H1 (cell line): ENCODE results near the gene ADGRB3. TPM values are rescaled to one million over a fixed set of nuclear protein-coding genes. Genes with fewer than 3 reads are reported as not detected.
A peak's percentile ranks its signal among the peaks of the same experiment; 100 is the strongest.

Source experiments
- CTCF ChIA-PET: fragments of 300-600 bp; sonication (Branson Sonifier 250); formaldehyde crosslinking; loops from one replicate; lab custom pipeline; 2021; ENCODE audit not compliant: partially characterized antibody; lab: Charles Lee
- POLR2A ChIA-PET: fragments of 300-600 bp; sonication (Branson Sonifier 250); formaldehyde crosslinking; loops from one replicate; lab custom pipeline; 2021; ENCODE audit warnings: inconsistent platforms; ENCODE audit not compliant: partially characterized antibody; lab: Charles Lee
- DNase-seq, 2 experiments: peaks; one replicate each; pipeline versions ENCODE4 v3.0.0 to v3.0.0-alpha.2; 2010 to 2022; ENCODE audit warnings: low spot score in 2 of 2, low read depth in 1 of 2, mixed read lengths in 1 of 2
- FAIRE-seq: peaks from 2 replicates; lab custom pipeline; 2011; peaks lifted over from hg19 to GRCh38; lab: Jason Lieb, UNC
- H2AFZ ChIP-seq: 2 replicates; pipeline ENCODE4 v1.8.1; 2012; ENCODE audit warnings: low read length, inconsistent platforms
- H2AK5ac ChIP-seq: 2 replicates; pipeline ENCODE4 v1.6.1; 2013; ENCODE audit warnings: low read depth, low read length
- H2BK120ac ChIP-seq: replicated peaks from 2 replicates; pipeline ENCODE3; 2013; ENCODE audit warnings: low read depth, low read length, inconsistent platforms
- H2BK12ac ChIP-seq: 2 replicates; pipeline ENCODE4 v1.6.1; 2013; ENCODE audit warnings: low read depth, low read length
- H2BK15ac ChIP-seq: 2 replicates; pipeline ENCODE4 v1.6.1; 2013; ENCODE audit warnings: low read length
- H2BK20ac ChIP-seq: 2 replicates; pipeline ENCODE4 v1.6.1; 2013; ENCODE audit warnings: low read length
- H2BK5ac ChIP-seq: 2 replicates; pipeline ENCODE4 v1.6.1; 2013; ENCODE audit warnings: low read depth, low read length
- H3K14ac ChIP-seq: 2 replicates; pipeline ENCODE4 v1.6.1; 2013; ENCODE audit warnings: inconsistent platforms; ENCODE audit not compliant: insufficient read length
- H3K18ac ChIP-seq: 2 replicates; pipeline ENCODE4 v1.6.1; 2013; ENCODE audit warnings: low read length; ENCODE audit errors: extremely low read depth
- H3K23ac ChIP-seq: 2 replicates; pipeline ENCODE4 v1.6.1; 2013; ENCODE audit warnings: inconsistent platforms; ENCODE audit not compliant: insufficient read length
- H3K23me2 ChIP-seq: 2 replicates; pipeline ENCODE4 v1.6.1; 2013; ENCODE audit warnings: low read depth, low read length
- H3K27ac ChIP-seq: 2 replicates; pipeline ENCODE4 v1.6.1; 2011; ENCODE audit warnings: low read depth, low read length, inconsistent platforms
- H3K27me3 ChIP-seq, 4 experiments: replicated peaks in 1 of 4; 1 replicate in 1 of 4; 2 replicates in 3 of 4; pipeline versions ENCODE4 v1.6.1 to v1.8.1; 2011 to 2013; ENCODE audit warnings: low read length in 3 of 4, mild to moderate bottlenecking in 3 of 4, inconsistent platforms in 2 of 4, mixed read lengths in 2 of 4, moderate library complexity in 1 of 4; ENCODE audit not compliant: control insufficient read depth in 3 of 4, insufficient read depth in 3 of 4; ENCODE audit errors: extremely low read depth in 1 of 4
- H3K36me3 ChIP-seq, 4 experiments: 2 replicates each; pipeline versions ENCODE4 v1.6.1 to v1.8.1; 2011 to 2013; ENCODE audit warnings: mild to moderate bottlenecking in 4 of 4, low read length in 3 of 4, moderate library complexity in 2 of 4, control low read depth in 1 of 4, inconsistent platforms in 1 of 4; ENCODE audit not compliant: insufficient read depth in 4 of 4, control insufficient read depth in 2 of 4
- H3K4ac ChIP-seq: replicated peaks from 2 replicates; pipeline ENCODE3; 2013; ENCODE audit warnings: low read length, low read depth, mixed read lengths, inconsistent platforms; ENCODE audit not compliant: insufficient read length
- H3K4me1 ChIP-seq, 4 experiments: replicated peaks in 1 of 4; 1 replicate in 1 of 4; 2 replicates in 3 of 4; pipeline versions ENCODE4 v1.6.1 to v1.8.1; 2011 to 2013; ENCODE audit warnings: low read length in 3 of 4, inconsistent platforms in 2 of 4, mixed read lengths in 1 of 4; ENCODE audit not compliant: insufficient read depth in 4 of 4, control insufficient read depth in 3 of 4
- H3K4me2 ChIP-seq, 2 experiments: 2 replicates each; pipeline versions ENCODE4 v1.6.1 to v1.8.1; 2011 to 2013; ENCODE audit warnings: low read depth in 2 of 2, low read length in 2 of 2, control low read depth in 1 of 2, inconsistent platforms in 1 of 2, mild to moderate bottlenecking in 1 of 2; ENCODE audit not compliant: insufficient read depth in 1 of 2
- H3K4me3 ChIP-seq, 4 experiments: fragments of 200-600, 300-600 bp in 1 of 4; sonication (generic), shearing (Covaris generic), sonication (Bioruptor Twin) in 1 of 4; 2 replicates each; pipeline versions ENCODE4 v1.5.1 to v1.8.1; 2011 to 2016; ENCODE audit warnings: low read length in 4 of 4, low read depth in 3 of 4, control low read depth in 2 of 4, inconsistent platforms in 2 of 4, mild to moderate bottlenecking in 2 of 4, mixed read lengths in 1 of 4, moderate library complexity in 1 of 4; ENCODE audit not compliant: insufficient read depth in 2 of 4; ENCODE audit errors: extremely low read depth in 1 of 4
- H3K56ac ChIP-seq: replicated peaks from 2 replicates; pipeline ENCODE3; 2013; ENCODE audit warnings: low read depth, mild to moderate bottlenecking, mixed read lengths, low read length, inconsistent platforms; ENCODE audit not compliant: insufficient read length
- H3K79me1 ChIP-seq: 2 replicates; pipeline ENCODE4 v1.6.1; 2013; ENCODE audit warnings: low read depth, low read length, control low read depth
- H3K79me2 ChIP-seq, 2 experiments: 2 replicates each; pipeline versions ENCODE4 v1.6.1 to v1.8.1; 2012 to 2013; ENCODE audit warnings: low read length in 2 of 2, mild to moderate bottlenecking in 2 of 2, inconsistent platforms in 1 of 2; ENCODE audit not compliant: insufficient read depth in 2 of 2, control insufficient read depth in 1 of 2
- H3K9ac ChIP-seq, 4 experiments: replicated peaks in 1 of 4; 1 replicate in 1 of 4; 2 replicates in 3 of 4; pipeline versions ENCODE4 v1.6.1 to v1.8.1; 2011 to 2013; ENCODE audit warnings: low read depth in 3 of 4, low read length in 3 of 4, control low read depth in 2 of 4, mild to moderate bottlenecking in 2 of 4, moderate library complexity in 2 of 4, inconsistent platforms in 1 of 4; ENCODE audit errors: extremely low read depth in 1 of 4
- H3K9me3 ChIP-seq, 2 experiments: 2 replicates each; pipeline versions ENCODE4 v1.6.1 to v1.8.1; 2012 to 2013; ENCODE audit warnings: mild to moderate bottlenecking in 2 of 2, moderate library complexity in 2 of 2, control low read depth in 1 of 2, inconsistent platforms in 1 of 2, low read depth in 1 of 2, low read length in 1 of 2, mixed read lengths in 1 of 2; ENCODE audit not compliant: insufficient read depth in 2 of 2
- H4K20me1 ChIP-seq, 2 experiments: replicated peaks in 1 of 2; 2 replicates each; pipeline versions ENCODE3 to v1.8.1; 2011 to 2013; ENCODE audit warnings: inconsistent platforms in 2 of 2, low read length in 2 of 2, mild to moderate bottlenecking in 1 of 2; ENCODE audit not compliant: insufficient read depth in 2 of 2, control insufficient read depth in 1 of 2
- H4K5ac ChIP-seq: 2 replicates; pipeline ENCODE4 v1.6.1; 2013; ENCODE audit warnings: low read length, low read depth, mixed read lengths, inconsistent platforms; ENCODE audit not compliant: insufficient read length
- H4K8ac ChIP-seq: 2 replicates; pipeline ENCODE4 v1.8.0; 2013; ENCODE audit warnings: mild to moderate bottlenecking, moderate library complexity, low read length, inconsistent platforms; ENCODE audit not compliant: insufficient read depth; ENCODE audit errors: extremely low read depth
- H4K91ac ChIP-seq: replicated peaks from 2 replicates; pipeline ENCODE3; 2013; ENCODE audit warnings: low read length, mixed read lengths, inconsistent platforms; ENCODE audit not compliant: insufficient read length
- ASH2L ChIP-seq: fragments of 200-600, 300-600 bp; sonication (generic); IDR thresholded peaks from one replicate; pipeline ENCODE4 v1.7.1; 2017; ENCODE audit warnings: low read length
- CREB1 ChIP-seq: IDR thresholded peaks from 2 replicates; pipeline ENCODE4 v1.6.1; 2012; ENCODE audit warnings: inconsistent platforms
- EP300 ChIP-seq, 2 experiments: IDR thresholded peaks; 1 replicate in 1 of 2; 2 replicates in 1 of 2; pipeline ENCODE4 v1.6.1; 2011 to 2012; ENCODE audit warnings: low read depth in 2 of 2, low read length in 2 of 2, mild to moderate bottlenecking in 2 of 2, borderline replicate concordance in 1 of 2, inconsistent platforms in 1 of 2, moderate library complexity in 1 of 2
- HDAC6 ChIP-seq: IDR thresholded peaks from one replicate; pipeline ENCODE4 v1.7.1; 2012; ENCODE audit warnings: low read depth, mild to moderate bottlenecking, inconsistent platforms, low read length, moderate library complexity
- KDM1A ChIP-seq: fragments of 200-600, 300-600 bp; sonication (generic); IDR thresholded peaks from 2 replicates; pipeline ENCODE4 v1.7.1; 2016; ENCODE audit warnings: mild to moderate bottlenecking, low read length, borderline replicate concordance
- POLR2A ChIP-seq, 2 experiments: IDR thresholded peaks; 1 replicate in 1 of 2; 2 replicates in 1 of 2; pipeline ENCODE4 v1.6.1; 2011; ENCODE audit warnings: low read depth in 2 of 2, low read length in 2 of 2, mild to moderate bottlenecking in 2 of 2; ENCODE audit errors: control extremely low read depth in 1 of 2
- SP1 ChIP-seq: IDR thresholded peaks from 2 replicates; pipeline ENCODE4 v1.6.1; 2011; ENCODE audit warnings: low read depth, low read length
- SP4 ChIP-seq: IDR thresholded peaks from 2 replicates; pipeline ENCODE4 v1.6.1; 2012; ENCODE audit warnings: low read length, inconsistent platforms
- SUZ12 ChIP-seq: fragments of 200-600 bp; sonication (generic); IDR thresholded peaks from 2 replicates; pipeline ENCODE4 v1.6.1; 2012; ENCODE audit warnings: mild to moderate bottlenecking, inconsistent platforms, low read length, moderate library complexity, mixed read lengths
- WGBS, 2 experiments: shearing (Covaris generic) in 1 of 2; methylation state at CpG; one replicate each; pipeline versions ENCODE4 v1.1.6 to v1.1.7; 2013 to 2015; ENCODE audit warnings: low lambda C conversion rate in 2 of 2, mixed read lengths in 2 of 2, inconsistent platforms in 1 of 2, low coverage in 1 of 2, missing lambda C conversion rate in 1 of 2; ENCODE audit not compliant: insufficient replicate concordance in 2 of 2, insufficient coverage in 1 of 2, insufficient read length in 1 of 2; ENCODE audit errors: extremely low coverage in 1 of 2, missing lambda C conversion rate in 1 of 2; 5-methylcytosine and 5-hydroxymethylcytosine counted together
- polyA plus RNA-seq, 7 experiments: library from polyadenylated mRNA; depleted of rRNA in 3 of 7; stranded (reverse) in 5 of 7; unstranded in 2 of 7; fragments of >200 nt in 5 of 7; fragments of 200-250 nt in 2 of 7; gene quantifications; 1 replicate in 5 of 7; 2 replicates in 1 of 7; 4 replicates in 1 of 7; pipeline versions ENCODE4 v1.2.1 to v1.2.3, GENCODE V29; 2011 to 2013; ENCODE audit warnings: missing spikeins in 2 of 7, mixed read lengths in 2 of 7
- total RNA-seq: library from RNA; stranded (reverse); fragmentation: NEBNext Ultra II Directional; extraction: Animal tissue kit (Norgen Biotek cat#: 25700); gene quantifications from 2 replicates; pipeline ENCODE4 v1.2.1, GENCODE V29; 2021
- TF ChIP-seq, protein P1 (sequence below): IDR thresholded peaks from 2 replicates; pipeline ENCODE4 v1.6.1; 2011; ENCODE audit warnings: low read length, improper control_type of control experiment

The ADGRB3 gene
- total and polyA plus RNA-seq, 2 of the 8 experiments (the other 6 are each of a cell fraction or from before 2014, with no cell fraction given) = 0.35 to 1.2 TPM

DNA sequence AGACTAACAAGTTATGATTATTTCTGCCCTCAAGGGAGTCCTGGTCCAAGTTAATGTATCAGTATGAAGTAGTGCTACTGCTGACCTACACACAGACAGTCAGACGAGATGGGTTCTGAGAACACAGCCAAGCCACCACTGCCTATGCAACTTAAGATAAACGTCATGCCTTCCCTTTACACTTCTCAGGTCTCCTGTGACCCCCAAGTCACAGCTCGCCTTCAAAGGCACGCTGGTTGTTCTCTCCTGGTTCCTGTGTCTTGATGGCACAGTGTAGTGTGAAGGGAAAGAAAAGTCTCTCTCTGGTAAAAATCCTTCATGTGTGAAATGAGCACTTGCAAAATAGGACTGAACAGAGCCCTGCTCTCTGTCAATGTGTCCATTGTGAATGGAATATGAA is 377.8 kb downstream of the ADGRB3 start:
- no peaks in the 10 kb centered on the region for H4K20me1 ChIP-seq
- H4K91ac ChIP-seq = no peak overlapping the region
- FAIRE-seq (no peak), DNase-seq (no peak)
- no peak overlapping the region for H3K23ac ChIP-seq
- no peaks in the 10 kb centered on the region for H3K79me1 ChIP-seq
- H3K14ac ChIP-seq = no peak overlapping the region
- H3K4me1 ChIP-seq = peaks cover 0 to 8% (median 3%) of the 10 kb centered on the region in 4 experiments; a peak in 3 of 7 replicates
- 0 out of 2 replicates have a peak overlapping the region, but pooled peaks have one; percentile 23 for H2BK20ac ChIP-seq
- TF ChIP-seq SP1 = no peak
- TF ChIP-seq CREB1 = no peak
- TF ChIP-seq SUZ12 = no peak
- TF ChIP-seq KDM1A = no peak
- TF ChIP-seq EP300 (IDR thresholded peaks at IDR 0.05; ENCODE audit: borderline replicate concordance in 1 of 2, low read depth in 2 of 2, low read length in 2 of 2) = no peak
- TF ChIP-seq HDAC6 = no peak
- TF ChIP-seq ASH2L = no peak
- TF ChIP-seq SP4 = no peak
- TF ChIP-seq, protein P1, sequence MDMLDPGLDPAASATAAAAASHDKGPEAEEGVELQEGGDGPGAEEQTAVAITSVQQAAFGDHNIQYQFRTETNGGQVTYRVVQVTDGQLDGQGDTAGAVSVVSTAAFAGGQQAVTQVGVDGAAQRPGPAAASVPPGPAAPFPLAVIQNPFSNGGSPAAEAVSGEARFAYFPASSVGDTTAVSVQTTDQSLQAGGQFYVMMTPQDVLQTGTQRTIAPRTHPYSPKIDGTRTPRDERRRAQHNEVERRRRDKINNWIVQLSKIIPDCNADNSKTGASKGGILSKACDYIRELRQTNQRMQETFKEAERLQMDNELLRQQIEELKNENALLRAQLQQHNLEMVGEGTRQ = no peak
- no peak for TF ChIP-seq POLR2A (IDR thresholded peaks at IDR 0.05; ENCODE audit: control extremely low read depth in 1 of 2, low read depth in 2 of 2, low read length in 2 of 2)
- H3K4me3 ChIP-seq = no peak overlapping the region
- no peak overlapping the region for H3K27ac ChIP-seq
- no peak overlapping the region for H3K9ac ChIP-seq
- H4K5ac ChIP-seq = no peak overlapping the region
- no peaks in the 10 kb centered on the region for H3K36me3 ChIP-seq
- no peaks in the 10 kb centered on the region for H3K9me3 ChIP-seq
- H3K27me3 ChIP-seq = no peaks in the 10 kb centered on the region
- H3K4ac ChIP-seq = no peak overlapping the region
- H3K18ac ChIP-seq = no peak overlapping the region
- H4K8ac ChIP-seq = no peak overlapping the region
- H2BK12ac ChIP-seq = no peak overlapping the region
- ChIA-PET POLR2A (no interaction called here), CTCF (no interaction called here)
- H3K4me2 ChIP-seq = no peak overlapping the region
- H2BK15ac ChIP-seq = no peak overlapping the region
- H3K56ac ChIP-seq = no peak overlapping the region
- no peaks in the 10 kb centered on the region for H3K23me2 ChIP-seq
- WGBS, 2 experiments = 93% methylated on average over 4 of the region's 4 CpGs; no CpG with 5 or more reads in 1 of the 2 experiments
- no peaks in the 10 kb centered on the region for H3K79me2 ChIP-seq
- no peak overlapping the region for H2BK5ac ChIP-seq
- no peak overlapping the region for H2BK120ac ChIP-seq
- H2AFZ ChIP-seq = no peak overlapping the region
- H2AK5ac ChIP-seq = peak overlapping the region; percentile 71
